ENCODE data around the gene FGF18.

Gene FGF18

GRCh38 chr5:171467107-171467506, 47.7 kb downstream of the FGF18 start:
- no peaks in the 10 kb centered on the region for H3K27me3 ChIP-seq (ENCODE audit: insufficient read depth, low read length, poor library complexity, severe bottlenecking)
- H3K79me2 ChIP-seq (ENCODE audit: insufficient read depth, low read length): no peaks in the 10 kb centered on the region
- no peak overlapping the region for H3K4me3 ChIP-seq (ENCODE audit: low read length, poor library complexity, severe bottlenecking)
- TF ChIP-seq, protein P1, sequence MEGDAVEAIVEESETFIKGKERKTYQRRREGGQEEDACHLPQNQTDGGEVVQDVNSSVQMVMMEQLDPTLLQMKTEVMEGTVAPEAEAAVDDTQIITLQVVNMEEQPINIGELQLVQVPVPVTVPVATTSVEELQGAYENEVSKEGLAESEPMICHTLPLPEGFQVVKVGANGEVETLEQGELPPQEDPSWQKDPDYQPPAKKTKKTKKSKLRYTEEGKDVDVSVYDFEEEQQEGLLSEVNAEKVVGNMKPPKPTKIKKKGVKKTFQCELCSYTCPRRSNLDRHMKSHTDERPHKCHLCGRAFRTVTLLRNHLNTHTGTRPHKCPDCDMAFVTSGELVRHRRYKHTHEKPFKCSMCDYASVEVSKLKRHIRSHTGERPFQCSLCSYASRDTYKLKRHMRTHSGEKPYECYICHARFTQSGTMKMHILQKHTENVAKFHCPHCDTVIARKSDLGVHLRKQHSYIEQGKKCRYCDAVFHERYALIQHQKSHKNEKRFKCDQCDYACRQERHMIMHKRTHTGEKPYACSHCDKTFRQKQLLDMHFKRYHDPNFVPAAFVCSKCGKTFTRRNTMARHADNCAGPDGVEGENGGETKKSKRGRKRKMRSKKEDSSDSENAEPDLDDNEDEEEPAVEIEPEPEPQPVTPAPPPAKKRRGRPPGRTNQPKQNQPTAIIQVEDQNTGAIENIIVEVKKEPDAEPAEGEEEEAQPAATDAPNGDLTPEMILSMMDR (conservative IDR thresholded peaks at IDR 0.05; ENCODE audit: low read length): no peak
- TF ChIP-seq EZH2phosphoT487 (IDR thresholded peaks at IDR 0.05; ENCODE audit: borderline replicate concordance): no peak
- H3K9me3 ChIP-seq (ENCODE audit: insufficient read depth, low read depth, low read length): no peaks in the 10 kb centered on the region
- H4K20me1 ChIP-seq (ENCODE audit: insufficient read depth, low read length, poor library complexity, severe bottlenecking): no peaks in the 10 kb centered on the region
- H3K4me2 ChIP-seq (ENCODE audit: low read depth, low read length, poor library complexity, severe bottlenecking): no peak overlapping the region
- H3K9ac ChIP-seq (ENCODE audit: low read depth, low read length, poor library complexity, severe bottlenecking): no peak overlapping the region
- no peaks in the 10 kb centered on the region for H3F3A ChIP-seq (ENCODE audit: low read depth)
- no peaks in the 10 kb centered on the region for H3K4me1 ChIP-seq (ENCODE audit: insufficient read depth, low read length, poor library complexity, severe bottlenecking)
- H3K9me2 ChIP-seq (replicated peaks; ENCODE audit: low read depth, low read length): no peaks in the 10 kb centered on the region
- no peak overlapping the region for H2AFZ ChIP-seq (ENCODE audit: low read length)
- H3K36me3 ChIP-seq (ENCODE audit: insufficient read depth, low read length): no peaks in the 10 kb centered on the region

DNA sequence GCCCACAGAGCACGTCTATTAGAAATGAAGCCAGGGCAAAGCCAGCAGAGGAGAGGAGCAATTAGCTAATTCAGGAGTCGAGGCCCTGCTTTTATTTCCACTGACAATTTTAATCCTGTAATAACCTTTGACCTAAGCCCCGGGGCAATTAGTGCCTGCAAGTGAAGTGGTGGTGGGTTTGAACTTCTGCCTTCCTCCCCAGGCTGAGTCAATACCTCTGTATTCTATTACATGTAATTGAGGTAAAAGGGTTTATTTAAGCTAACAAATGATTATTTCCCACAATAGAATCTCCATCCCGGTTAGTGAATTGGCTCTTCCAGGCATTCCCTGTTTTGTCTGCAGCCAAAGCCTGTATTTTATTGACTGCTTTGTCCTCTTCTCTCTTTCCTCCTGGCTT, 49.9 kb downstream of the FGF18 start:
- no peak overlapping the region for H3K9ac ChIP-seq (ENCODE audit: low read depth, low read length, poor library complexity, severe bottlenecking)
- TF ChIP-seq, protein P1 (conservative IDR thresholded peaks at IDR 0.05; ENCODE audit: low read length): no peak
- no peak for TF ChIP-seq EZH2phosphoT487 (IDR thresholded peaks at IDR 0.05; ENCODE audit: borderline replicate concordance)
- H3K9me2 ChIP-seq (replicated peaks; ENCODE audit: low read depth, low read length): no peaks in the 10 kb centered on the region
- no peak overlapping the region for H3K4me2 ChIP-seq (ENCODE audit: low read depth, low read length, poor library complexity, severe bottlenecking)
- H3K9me3 ChIP-seq (ENCODE audit: insufficient read depth, low read depth, low read length): no peaks in the 10 kb centered on the region
- no peak overlapping the region for H2AFZ ChIP-seq (ENCODE audit: low read length)
- H3K27me3 ChIP-seq (ENCODE audit: insufficient read depth, low read length, poor library complexity, severe bottlenecking): no peaks in the 10 kb centered on the region
- H3K4me3 ChIP-seq (ENCODE audit: low read length, poor library complexity, severe bottlenecking): no peak overlapping the region
- no peaks in the 10 kb centered on the region for H3K36me3 ChIP-seq (ENCODE audit: insufficient read depth, low read length)
- H4K20me1 ChIP-seq (ENCODE audit: insufficient read depth, low read length, poor library complexity, severe bottlenecking): no peaks in the 10 kb centered on the region
- H3K4me1 ChIP-seq (ENCODE audit: insufficient read depth, low read length, poor library complexity, severe bottlenecking): no peaks in the 10 kb centered on the region
- H3K79me2 ChIP-seq (ENCODE audit: insufficient read depth, low read length): no peaks in the 10 kb centered on the region
- H3F3A ChIP-seq (ENCODE audit: low read depth): no peaks in the 10 kb centered on the region

- H3K9me3 ChIP-seq (ENCODE audit: insufficient read depth, low read depth, low read length): no peaks in the 10 kb centered on the region
- no peaks in the 10 kb centered on the region for H3K9me2 ChIP-seq (replicated peaks; ENCODE audit: low read depth, low read length)
- no peaks in the 10 kb centered on the region for H3K79me2 ChIP-seq (ENCODE audit: insufficient read depth, low read length)
- TF ChIP-seq, protein P1 (conservative IDR thresholded peaks at IDR 0.05; ENCODE audit: low read length): no peak
- no peak for TF ChIP-seq EZH2phosphoT487 (IDR thresholded peaks at IDR 0.05; ENCODE audit: borderline replicate concordance)
- H3K36me3 ChIP-seq (ENCODE audit: insufficient read depth, low read length): no peaks in the 10 kb centered on the region
- H3K4me3 ChIP-seq (ENCODE audit: low read length, poor library complexity, severe bottlenecking): no peak overlapping the region
- no peak overlapping the region for H2AFZ ChIP-seq (ENCODE audit: low read length)
- no peaks in the 10 kb centered on the region for H3K27me3 ChIP-seq (ENCODE audit: insufficient read depth, low read length, poor library complexity, severe bottlenecking)
- H4K20me1 ChIP-seq (ENCODE audit: insufficient read depth, low read length, poor library complexity, severe bottlenecking): no peaks in the 10 kb centered on the region
- H3K9ac ChIP-seq (ENCODE audit: low read depth, low read length, poor library complexity, severe bottlenecking): no peak overlapping the region
- H3K4me2 ChIP-seq (ENCODE audit: low read depth, low read length, poor library complexity, severe bottlenecking): no peak overlapping the region
- no peaks in the 10 kb centered on the region for H3K4me1 ChIP-seq (ENCODE audit: insufficient read depth, low read length, poor library complexity, severe bottlenecking)
- no peaks in the 10 kb centered on the region for H3F3A ChIP-seq (ENCODE audit: low read depth)
These were observed 51.0 kb downstream of the FGF18 start for GRCh38 chr5:171470420-171470819.

Data from Loucy (cell line).